Measurements from ENCODE around the gene OR52H1.

Gene OR52H1

DNA sequence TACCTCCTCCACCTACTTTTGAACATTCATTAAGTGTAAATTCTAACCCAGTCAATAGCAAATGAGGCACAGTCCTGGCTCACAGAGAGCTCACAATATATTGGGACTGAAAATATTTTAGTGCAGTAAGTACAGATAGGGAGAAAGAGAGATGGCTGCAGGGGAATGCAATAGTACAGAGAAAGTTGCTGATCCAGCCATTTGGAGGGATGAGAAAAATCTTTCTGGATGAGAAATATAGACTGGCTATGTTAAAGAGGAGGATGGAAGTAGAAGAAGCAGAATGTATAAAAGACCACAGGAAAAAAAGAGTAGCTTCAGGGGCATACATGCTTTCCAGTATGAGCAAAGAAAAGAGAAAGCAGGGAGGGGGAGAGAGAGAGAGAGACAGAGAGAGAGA lies 28.8 kb upstream of the OR52H1 start:
- Histone ChIP-seq H3K4me3 (ENCODE audit: low read depth, low read length) (no peak overlapping the region), H3K9me3 (ENCODE audit: control insufficient read depth, insufficient read depth, low read depth, low read length) (no peaks in the 10 kb centered on the region), H3K36me3 (ENCODE audit: control insufficient read depth in 2 of 2, insufficient read depth in 1 of 2, low read length in 2 of 2) (no peaks in the 10 kb centered on the region), H3K4me1 (ENCODE audit: control insufficient read depth, insufficient read depth, low read length) (no peaks in the 10 kb centered on the region), H3K27ac (ENCODE audit: extremely low read depth, low read depth, low read length) (no peak overlapping the region)
- ChIA-PET CTCF (no interaction called here), POLR2A (no interaction called here)
- TF ChIP-seq ZNF132 (tag by site-specific recombination; IDR thresholded peaks at IDR 0.05; ENCODE audit: borderline replicate concordance), result no peak
- TF ChIP-seq, protein P1, sequence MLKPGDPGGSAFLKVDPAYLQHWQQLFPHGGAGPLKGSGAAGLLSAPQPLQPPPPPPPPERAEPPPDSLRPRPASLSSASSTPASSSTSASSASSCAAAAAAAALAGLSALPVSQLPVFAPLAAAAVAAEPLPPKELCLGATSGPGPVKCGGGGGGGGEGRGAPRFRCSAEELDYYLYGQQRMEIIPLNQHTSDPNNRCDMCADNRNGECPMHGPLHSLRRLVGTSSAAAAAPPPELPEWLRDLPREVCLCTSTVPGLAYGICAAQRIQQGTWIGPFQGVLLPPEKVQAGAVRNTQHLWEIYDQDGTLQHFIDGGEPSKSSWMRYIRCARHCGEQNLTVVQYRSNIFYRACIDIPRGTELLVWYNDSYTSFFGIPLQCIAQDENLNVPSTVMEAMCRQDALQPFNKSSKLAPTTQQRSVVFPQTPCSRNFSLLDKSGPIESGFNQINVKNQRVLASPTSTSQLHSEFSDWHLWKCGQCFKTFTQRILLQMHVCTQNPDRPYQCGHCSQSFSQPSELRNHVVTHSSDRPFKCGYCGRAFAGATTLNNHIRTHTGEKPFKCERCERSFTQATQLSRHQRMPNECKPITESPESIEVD (tag by site-specific recombination; IDR thresholded peaks at IDR 0.05), result no peak
- TF ChIP-seq HOXC10 (CRISPR knock-in tag; IDR thresholded peaks at IDR 0.05), result no peak
- TF ChIP-seq, protein P2, sequence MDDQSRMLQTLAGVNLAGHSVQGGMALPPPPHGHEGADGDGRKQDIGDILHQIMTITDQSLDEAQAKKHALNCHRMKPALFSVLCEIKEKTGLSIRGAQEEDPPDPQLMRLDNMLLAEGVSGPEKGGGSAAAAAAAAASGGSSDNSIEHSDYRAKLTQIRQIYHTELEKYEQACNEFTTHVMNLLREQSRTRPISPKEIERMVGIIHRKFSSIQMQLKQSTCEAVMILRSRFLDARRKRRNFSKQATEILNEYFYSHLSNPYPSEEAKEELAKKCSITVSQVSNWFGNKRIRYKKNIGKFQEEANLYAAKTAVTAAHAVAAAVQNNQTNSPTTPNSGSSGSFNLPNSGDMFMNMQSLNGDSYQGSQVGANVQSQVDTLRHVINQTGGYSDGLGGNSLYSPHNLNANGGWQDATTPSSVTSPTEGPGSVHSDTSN (CRISPR knock-in tag; IDR thresholded peaks at IDR 0.05), result no peak
- TF ChIP-seq, protein P3, sequence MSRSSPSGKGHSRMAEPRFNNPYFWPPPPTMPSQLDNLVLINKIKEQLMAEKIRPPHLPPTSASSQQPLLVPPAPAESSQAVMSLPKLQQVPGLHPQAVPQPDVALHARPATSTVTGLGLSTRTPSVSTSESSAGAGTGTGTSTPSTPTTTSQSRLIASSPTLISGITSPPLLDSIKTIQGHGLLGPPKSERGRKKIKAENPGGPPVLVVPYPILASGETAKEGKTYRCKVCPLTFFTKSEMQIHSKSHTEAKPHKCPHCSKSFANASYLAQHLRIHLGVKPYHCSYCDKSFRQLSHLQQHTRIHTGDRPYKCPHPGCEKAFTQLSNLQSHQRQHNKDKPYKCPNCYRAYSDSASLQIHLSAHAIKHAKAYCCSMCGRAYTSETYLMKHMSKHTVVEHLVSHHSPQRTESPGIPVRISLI (tag by site-specific recombination; IDR thresholded peaks at IDR 0.05), result no peak
- no peak for TF ChIP-seq ZNF404 (tag by site-specific recombination; IDR thresholded peaks at IDR 0.05)
- TF ChIP-seq HOXD13 (CRISPR knock-in tag; IDR thresholded peaks at IDR 0.05; ENCODE audit: borderline replicate concordance), result no peak
- TF ChIP-seq ZNF155 (tag by site-specific recombination; IDR thresholded peaks at IDR 0.05), result no peak
- TF ChIP-seq ZNF48 (tag by site-specific recombination; IDR thresholded peaks at IDR 0.05), result no peak
- no peak for TF ChIP-seq SCRT2 (tag by site-specific recombination; IDR thresholded peaks at IDR 0.05)
- TF ChIP-seq, protein P4, sequence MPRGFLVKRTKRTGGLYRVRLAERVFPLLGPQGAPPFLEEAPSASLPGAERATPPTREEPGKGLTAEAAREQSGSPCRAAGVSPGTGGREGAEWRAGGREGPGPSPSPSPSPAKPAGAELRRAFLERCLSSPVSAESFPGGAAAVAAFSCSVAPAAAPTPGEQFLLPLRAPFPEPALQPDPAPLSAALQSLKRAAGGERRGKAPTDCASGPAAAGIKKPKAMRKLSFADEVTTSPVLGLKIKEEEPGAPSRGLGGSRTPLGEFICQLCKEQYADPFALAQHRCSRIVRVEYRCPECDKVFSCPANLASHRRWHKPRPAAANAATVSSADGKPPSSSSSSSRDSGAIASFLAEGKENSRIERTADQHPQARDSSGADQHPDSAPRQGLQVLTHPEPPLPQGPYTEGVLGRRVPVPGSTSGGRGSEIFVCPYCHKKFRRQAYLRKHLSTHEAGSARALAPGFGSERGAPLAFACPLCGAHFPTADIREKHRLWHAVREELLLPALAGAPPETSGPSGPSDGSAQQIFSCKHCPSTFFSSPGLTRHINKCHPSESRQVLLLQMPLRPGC (tag by site-specific recombination; IDR thresholded peaks at IDR 0.05), result no peak

DNA sequence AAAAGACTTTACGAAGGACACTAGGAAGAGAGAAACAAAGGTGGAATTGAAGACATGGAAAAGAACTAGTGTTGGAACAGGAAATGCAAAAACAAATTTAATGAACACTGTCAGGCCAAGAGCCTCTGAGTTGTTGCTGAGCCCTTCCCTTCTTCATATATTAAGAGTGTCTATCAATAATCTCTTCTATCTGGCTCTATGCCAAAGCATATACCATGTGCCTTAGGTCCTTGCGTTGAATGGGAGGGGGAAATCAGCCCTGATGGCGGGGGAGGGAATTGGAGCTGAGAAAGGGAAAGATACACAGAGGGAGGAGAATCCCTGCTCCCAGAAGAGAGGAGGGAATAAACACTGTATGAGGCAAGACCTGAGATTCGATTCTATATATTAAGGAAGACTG lies 26.8 kb upstream of the OR52H1 start:
- Histone ChIP-seq H3K4me3 (ENCODE audit: low read depth, low read length) (no peak overlapping the region), H3K27ac (ENCODE audit: extremely low read depth, low read depth, low read length) (no peak overlapping the region), H3K9me3 (ENCODE audit: control insufficient read depth, insufficient read depth, low read depth, low read length) (no peaks in the 10 kb centered on the region), H3K4me1 (ENCODE audit: control insufficient read depth, insufficient read depth, low read length) (no peaks in the 10 kb centered on the region), H3K36me3 (ENCODE audit: control insufficient read depth in 2 of 2, insufficient read depth in 1 of 2, low read length in 2 of 2) (no peaks in the 10 kb centered on the region)
- ChIA-PET POLR2A (no interaction called here), CTCF (no interaction called here)
- TF ChIP-seq, protein P5, sequence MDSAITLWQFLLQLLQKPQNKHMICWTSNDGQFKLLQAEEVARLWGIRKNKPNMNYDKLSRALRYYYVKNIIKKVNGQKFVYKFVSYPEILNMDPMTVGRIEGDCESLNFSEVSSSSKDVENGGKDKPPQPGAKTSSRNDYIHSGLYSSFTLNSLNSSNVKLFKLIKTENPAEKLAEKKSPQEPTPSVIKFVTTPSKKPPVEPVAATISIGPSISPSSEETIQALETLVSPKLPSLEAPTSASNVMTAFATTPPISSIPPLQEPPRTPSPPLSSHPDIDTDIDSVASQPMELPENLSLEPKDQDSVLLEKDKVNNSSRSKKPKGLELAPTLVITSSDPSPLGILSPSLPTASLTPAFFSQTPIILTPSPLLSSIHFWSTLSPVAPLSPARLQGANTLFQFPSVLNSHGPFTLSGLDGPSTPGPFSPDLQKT (IDR thresholded peaks at IDR 0.05; ENCODE audit: borderline replicate concordance, low read depth, low read length), result no peak
- TF ChIP-seq ZNF658 (tag by site-specific recombination; IDR thresholded peaks at IDR 0.05), result no peak
- TF ChIP-seq, protein P6, sequence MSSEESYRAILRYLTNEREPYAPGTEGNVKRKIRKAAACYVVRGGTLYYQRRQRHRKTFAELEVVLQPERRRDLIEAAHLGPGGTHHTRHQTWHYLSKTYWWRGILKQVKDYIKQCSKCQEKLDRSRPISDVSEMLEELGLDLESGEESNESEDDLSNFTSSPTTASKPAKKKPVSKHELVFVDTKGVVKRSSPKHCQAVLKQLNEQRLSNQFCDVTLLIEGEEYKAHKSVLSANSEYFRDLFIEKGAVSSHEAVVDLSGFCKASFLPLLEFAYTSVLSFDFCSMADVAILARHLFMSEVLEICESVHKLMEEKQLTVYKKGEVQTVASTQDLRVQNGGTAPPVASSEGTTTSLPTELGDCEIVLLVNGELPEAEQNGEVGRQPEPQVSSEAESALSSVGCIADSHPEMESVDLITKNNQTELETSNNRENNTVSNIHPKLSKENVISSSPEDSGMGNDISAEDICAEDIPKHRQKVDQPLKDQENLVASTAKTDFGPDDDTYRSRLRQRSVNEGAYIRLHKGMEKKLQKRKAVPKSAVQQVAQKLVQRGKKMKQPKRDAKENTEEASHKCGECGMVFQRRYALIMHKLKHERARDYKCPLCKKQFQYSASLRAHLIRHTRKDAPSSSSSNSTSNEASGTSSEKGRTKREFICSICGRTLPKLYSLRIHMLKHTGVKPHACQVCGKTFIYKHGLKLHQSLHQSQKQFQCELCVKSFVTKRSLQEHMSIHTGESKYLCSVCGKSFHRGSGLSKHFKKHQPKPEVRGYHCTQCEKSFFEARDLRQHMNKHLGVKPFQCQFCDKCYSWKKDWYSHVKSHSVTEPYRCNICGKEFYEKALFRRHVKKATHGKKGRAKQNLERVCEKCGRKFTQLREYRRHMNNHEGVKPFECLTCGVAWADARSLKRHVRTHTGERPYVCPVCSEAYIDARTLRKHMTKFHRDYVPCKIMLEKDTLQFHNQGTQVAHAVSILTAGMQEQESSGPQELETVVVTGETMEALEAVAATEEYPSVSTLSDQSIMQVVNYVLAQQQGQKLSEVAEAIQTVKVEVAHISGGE (tag by site-specific recombination; conservative IDR thresholded peaks at IDR 0.05; ENCODE audit: low read depth), result no peak
- no peak for TF ChIP-seq OSR2 (tag by site-specific recombination; IDR thresholded peaks at IDR 0.05)
- no peak for TF ChIP-seq ZNF585B (tag by site-specific recombination; IDR thresholded peaks at IDR 0.05)
- no peak for TF ChIP-seq ZNF311 (tag by site-specific recombination; IDR thresholded peaks at IDR 0.05; ENCODE audit: borderline replicate concordance)
- TF ChIP-seq BCL11A (tag by site-specific recombination; IDR thresholded peaks at IDR 0.05; ENCODE audit: low read depth), result no peak
- no peak for TF ChIP-seq OVOL3 (tag by site-specific recombination; IDR thresholded peaks at IDR 0.05)
- no peak for TF ChIP-seq ZNF473 (tag by site-specific recombination; IDR thresholded peaks at IDR 0.05)
- no peak for TF ChIP-seq GLIS1 (tag by site-specific recombination; IDR thresholded peaks at IDR 0.05)
- TF ChIP-seq ZNF138 (tag by site-specific recombination; IDR thresholded peaks at IDR 0.05; ENCODE audit: borderline replicate concordance), result no peak
- TF ChIP-seq, protein P7, sequence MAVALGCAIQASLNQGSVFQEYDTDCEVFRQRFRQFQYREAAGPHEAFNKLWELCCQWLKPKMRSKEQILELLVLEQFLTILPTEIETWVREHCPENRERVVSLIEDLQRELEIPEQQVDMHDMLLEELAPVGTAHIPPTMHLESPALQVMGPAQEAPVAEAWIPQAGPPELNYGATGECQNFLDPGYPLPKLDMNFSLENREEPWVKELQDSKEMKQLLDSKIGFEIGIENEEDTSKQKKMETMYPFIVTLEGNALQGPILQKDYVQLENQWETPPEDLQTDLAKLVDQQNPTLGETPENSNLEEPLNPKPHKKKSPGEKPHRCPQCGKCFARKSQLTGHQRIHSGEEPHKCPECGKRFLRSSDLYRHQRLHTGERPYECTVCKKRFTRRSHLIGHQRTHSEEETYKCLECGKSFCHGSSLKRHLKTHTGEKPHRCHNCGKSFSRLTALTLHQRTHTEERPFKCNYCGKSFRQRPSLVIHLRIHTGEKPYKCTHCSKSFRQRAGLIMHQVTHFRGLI (tag by site-specific recombination; IDR thresholded peaks at IDR 0.05), result no peak
- no peak for TF ChIP-seq ZXDB (tag by site-specific recombination; IDR thresholded peaks at IDR 0.05)
